GM21423 (cell line): ENCODE data around the gene MRPL17.
A peak's percentile ranks its signal among the peaks of the same experiment; 100 is the strongest.
"Not testable (repeated sequence)": the region's sequence is repeated elsewhere in the genome, so short reads cannot be mapped to it uniquely, and the experiment has no call there.

ENCODE experiments used
- ATAC-seq: cut with Tn5 transposase; IDR thresholded peaks from one replicate; pipeline ENCODE4 v1.9.1; 2021; ENCODE audit warnings: mild to moderate bottlenecking, moderate library complexity; ENCODE audit not compliant: unreplicated experiment

MRPL17 gene

DNA sequence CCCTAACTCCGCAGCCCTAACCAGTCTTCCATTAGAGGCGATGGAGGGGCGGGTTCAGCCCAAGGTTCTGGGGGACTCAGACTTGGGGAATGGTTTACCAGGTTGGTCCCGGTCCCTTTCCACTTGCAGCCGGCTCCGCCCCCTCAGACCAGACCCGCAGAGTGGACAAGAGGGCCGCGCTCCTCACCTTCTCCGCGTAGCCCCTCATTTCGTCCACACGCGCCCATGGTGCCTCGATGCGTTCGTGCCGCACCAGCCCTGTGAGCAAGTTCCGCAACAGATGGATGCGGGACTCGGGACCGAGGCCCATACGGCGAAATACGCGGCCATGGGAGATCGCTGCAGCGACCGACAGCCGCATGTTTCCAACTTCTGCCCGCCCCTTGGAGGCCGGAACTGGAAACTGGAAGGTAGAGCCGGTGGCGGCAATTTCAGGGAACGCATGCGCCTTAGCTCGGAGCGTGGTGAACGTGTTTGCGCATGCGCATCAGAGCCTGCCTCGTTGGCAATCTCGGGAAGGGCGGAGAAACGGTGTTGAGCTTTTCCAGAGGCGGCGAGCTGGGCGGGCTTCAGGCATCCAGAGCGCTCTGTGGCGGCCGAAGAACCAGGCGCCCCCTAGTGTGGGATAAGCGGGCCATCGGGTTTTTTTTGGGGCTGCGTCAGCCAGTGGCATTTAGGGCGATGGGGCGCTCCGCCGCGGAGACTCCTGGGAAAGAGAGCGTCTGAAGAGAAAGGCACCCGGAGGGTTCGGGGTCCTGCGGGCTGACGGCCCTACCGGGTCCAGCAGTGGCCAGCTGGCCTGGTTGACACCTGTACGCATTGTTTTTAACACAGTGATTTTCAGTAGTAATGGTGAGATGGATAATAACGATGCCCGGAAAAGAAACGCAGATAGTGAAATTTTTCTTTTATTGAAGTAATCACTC lies at the start of gene MRPL17:
Gene MRPL17 (minus strand): TSS at position 405 of the 926 bp plus-strand sequence. CDS start 44 bp downstream, at position 361.
- peak; percentile 93 for ATAC-seq

DNA sequence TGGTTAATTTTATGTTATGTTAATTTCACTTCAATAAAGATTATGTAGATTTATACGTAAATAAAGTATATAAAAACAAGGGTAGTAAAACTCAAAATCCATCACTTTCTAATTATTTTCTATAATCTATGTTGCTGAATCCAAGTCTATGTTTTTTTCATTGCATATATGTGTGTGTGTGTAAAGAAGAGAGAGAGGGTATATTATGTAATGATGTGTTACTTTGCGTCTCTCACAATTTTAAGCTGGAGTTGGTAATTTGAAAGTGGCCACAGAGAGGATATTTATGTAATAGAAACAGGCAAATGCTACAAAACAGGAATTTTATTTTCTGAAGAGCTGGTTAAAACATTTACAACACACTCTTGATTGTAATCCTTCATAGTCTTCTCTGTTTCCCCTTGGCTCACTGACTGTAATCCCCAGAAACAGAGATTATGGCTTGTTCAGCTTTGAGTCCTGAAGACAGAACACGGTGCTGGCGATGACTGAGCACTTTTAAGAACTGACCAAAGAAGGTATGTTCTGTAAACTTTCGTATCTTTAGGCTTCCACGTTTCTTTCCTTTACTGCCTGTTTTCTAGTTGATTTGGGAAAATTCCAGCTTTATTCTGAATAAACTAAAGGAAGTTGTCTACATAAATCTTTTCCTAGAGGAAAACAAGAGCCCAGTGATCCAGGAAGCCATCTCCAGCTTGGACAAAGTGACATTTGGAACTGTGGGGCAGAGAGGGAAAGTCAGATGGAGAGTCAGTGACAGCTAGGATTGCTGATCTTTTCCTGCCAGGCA lies 45.0 kb upstream of the MRPL17 start:
- no peak for ATAC-seq

DNA sequence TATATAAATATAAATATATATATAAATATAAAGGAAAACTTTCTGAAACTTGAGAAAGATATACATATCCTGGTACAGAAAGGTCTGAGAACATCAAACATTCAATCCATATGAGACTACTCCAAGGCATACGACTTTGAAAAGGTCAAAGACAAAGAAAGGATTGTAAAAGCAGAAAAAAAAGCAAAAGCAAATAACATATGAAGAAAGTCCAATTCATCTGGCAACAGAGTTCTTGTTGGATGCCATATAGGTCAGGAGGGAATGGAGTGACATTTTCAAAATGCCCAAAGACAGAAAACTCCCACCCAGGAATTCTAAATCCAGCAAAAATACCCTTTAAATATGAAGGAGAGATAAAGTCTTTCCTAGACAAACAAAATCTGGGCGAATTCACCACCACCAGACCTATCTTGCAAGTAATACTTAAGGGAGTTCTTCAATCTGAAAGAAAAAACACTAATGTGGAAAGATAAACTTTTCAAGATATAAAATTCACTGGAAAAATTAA lies 42.3 kb upstream of the MRPL17 start:
- ATAC-seq, result no peak

DNA sequence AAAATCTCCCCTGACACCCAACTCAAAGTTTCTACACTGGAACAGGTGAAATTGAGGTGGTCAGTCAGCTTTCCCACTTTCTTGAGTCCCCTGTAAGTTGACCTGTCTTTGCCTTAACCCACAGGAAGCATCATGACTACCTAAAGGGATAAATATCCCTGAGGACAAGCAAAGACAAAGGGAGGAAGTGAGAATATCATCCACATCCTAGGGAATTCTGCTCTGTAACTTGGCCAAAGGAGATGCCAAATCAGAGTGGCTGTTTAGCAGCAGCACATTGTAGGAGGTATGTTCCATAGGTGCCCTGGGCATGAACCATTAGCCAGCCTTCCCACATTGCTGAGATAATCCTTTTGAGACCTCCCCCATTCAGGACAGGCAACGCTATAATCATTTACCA lies 40.9 kb upstream of the MRPL17 start:
- ATAC-seq, result no peak

DNA sequence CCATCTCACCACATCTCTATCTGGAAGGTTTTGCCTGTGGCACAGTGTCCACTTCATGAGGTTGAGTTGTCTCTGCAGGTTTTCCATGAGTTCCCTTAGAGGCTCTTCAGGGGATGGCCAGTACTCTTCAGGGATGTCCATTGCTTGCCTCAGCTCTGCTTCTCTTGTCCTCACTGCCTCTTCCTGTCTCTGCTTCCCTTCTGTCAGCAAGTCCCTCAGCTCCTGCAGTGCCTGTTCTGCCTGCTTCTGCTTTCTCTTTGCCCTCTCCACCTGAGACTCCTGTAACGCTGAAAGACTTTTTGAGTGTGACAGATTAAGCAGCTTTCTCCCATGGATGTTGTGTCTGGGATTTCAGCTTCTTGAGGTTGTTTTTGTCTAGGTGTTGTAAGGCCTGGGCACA lies 38.2 kb upstream of the MRPL17 start:
- ATAC-seq, result no peak

DNA sequence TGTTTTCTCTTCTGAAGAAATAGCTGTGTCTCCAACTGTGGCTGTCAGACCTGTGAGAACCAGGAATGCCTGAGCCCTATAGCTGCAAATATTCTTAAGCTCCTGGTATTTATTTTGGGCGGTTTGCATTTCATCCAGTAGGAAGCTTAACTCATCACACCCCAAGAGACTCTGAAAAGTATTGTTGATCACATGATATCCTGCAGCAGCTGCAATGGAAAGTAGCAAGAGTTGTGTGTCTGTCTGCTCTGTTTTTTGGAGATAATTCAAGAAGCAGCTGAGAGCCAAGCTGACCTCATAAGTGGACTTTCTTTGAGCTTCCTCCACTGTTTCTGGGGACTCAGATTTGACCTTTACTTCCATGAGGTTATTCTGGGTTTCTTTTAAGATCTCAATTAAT lies 36.4 kb upstream of the MRPL17 start:
- no peak for ATAC-seq

DNA sequence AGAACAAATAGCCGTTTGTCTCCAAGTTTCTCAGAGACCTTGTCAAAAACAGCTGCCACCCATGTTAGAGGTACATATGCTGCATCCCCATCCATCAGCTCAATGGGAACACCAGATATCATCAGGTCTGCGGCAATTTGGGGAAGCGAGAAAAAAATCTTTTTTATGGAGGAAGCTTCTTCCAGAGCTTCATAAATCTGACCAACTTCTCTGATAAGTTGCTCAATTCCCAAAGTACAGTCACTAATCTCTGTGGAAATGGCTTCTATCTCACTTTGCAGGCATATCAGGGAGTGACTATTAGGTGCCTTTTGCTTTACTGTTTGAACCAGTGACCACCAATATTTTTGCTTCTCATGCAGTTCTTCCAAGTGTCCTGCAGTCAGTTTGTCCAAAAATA lies 34.3 kb upstream of the MRPL17 start:
- no peak for ATAC-seq

DNA sequence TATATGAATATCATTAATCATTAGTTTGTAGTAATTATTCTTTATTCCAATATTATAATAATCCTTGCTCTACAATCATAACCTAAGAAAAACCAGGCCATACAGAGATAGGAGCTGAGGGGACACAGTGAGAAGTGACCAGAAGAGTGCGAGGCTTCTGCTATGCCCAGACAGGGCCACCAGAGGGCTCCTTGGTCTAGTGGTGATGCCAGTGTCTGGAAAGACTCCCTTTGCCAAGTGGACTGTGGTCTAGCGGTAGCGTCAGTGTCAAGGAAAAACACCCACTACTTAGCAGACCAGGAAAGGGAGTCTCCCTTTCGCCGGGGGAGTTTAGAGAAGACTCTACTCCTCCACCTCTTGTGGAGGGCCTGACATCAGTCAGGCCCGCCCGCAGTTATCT lies 28.4 kb upstream of the MRPL17 start:
- ATAC-seq, result not testable (repeated sequence)

DNA sequence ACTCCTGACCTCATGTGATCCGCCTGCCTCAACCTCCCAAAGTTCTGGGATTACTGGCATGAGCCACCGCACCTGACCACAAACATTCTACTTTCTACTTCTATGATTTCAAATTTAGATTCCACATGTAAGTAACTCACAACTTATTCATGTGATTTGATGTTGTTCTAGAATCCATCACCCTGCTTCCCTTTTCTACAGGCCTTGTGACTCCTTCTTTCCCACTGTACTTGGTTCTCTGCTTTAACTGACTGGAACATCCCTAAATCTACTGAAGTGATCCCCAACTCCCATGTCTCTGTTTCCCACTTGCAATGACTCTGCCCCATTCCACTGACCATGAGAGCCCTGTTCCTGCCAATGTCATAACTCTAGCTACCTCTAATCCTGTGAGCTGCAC lies 25.7 kb upstream of the MRPL17 start:
- ATAC-seq, result no peak

DNA sequence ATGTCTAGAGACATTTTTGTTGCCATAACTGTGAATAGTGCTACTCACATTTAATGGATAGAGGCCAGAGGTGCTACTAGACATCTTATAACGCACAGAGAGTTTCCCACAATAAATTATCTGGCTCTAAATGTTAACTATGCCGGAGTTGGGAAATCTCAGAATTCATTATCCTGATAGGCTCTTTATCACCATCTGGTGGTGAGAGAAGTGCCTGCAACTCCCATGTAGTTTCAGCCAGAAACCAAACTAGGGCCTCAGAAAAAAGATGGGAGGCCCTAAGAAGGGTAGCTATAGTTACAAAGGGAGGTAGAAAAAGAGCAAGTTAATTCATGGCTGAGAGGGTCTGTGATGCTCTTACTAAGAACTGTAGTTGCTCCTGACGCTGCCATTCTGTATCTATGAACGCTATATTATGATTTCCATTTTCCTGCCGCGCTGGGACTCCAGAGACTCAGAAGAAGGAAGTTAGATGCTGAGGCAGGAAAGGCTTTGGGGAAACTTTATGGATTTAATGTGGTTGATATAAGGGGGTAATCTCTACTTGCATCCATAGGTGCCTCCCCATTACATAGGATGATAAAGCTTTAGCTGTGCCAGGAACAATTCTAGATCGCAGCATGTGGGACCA lies 22.9 kb upstream of the MRPL17 start:
- no peak for ATAC-seq

DNA sequence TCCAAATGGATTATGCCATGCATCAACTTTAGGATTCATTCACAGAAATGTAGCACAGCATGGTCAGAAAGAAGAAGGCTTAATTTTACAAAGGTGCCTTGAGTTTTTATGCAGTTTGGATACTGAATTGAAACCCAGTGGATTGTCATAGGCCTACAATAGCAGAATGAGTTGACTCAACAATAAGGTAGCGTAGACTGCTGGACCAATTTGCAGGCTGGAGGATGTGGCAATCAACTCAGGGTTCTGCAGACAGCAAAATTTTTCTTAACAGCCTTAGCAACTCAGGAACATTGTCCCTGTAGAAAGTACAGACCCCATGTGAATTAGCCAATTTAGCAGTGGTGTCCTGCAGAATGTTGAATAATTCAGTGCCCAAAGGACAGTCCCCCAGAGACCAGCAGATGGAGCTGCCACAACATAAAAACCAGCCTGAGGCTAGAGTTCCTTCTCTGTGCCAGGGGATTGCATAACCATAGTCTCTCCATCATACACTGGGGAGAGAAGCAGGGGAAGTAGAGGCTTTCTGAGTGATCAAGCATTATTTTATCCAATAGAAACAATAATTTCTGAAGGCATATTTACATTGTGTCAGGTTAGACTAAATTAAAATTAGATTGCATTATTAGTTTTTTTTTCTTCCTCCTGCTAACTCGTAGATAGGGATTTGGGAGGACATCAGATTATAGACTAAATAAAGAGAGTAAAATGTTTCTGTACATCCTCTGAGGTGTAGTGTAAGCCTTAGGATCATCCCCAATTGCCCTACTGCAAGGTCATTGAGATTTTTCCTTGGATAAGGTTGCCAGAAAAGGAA lies 20.3 kb upstream of the MRPL17 start:
- no peak for ATAC-seq

DNA sequence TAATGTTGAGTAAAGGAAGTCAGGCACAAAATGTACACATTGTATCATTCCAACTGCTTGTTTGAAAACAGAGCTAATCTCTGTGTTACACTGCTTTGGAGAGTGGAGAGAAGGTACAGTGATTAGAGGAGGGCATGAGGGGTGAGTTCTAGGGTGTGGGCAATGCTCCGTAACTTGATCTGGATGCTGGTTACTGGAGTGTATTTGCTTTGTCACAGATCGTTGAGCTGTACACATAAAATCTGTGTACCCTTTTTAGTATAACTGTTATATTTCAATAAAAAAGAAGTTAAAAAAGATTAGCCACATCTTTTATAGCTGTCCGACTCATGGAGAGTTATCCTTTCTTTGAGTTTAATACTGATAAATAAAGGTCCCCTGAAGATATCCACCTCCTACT lies 18.8 kb upstream of the MRPL17 start:
- not testable (repeated sequence) for ATAC-seq

DNA sequence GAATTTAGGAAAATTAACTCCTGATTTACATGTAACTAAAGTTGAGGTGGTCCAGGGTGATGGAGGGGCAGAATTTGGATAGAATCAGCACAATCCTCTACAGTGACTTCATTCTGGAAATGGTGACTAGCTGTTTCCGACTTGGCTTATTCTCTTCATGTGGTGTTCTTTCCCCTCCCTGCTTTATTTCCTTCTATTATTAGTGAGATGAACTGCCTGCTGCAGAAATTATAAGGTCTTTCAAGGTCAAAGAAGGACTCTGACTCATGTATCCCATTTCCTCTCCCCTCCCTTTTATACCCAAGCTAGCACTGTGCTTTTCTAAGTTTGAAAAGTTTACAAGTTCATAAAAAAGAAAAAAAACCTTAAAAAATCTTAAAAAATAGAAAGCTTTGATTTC lies 12.2 kb upstream of the MRPL17 start:
- no peak for ATAC-seq

DNA sequence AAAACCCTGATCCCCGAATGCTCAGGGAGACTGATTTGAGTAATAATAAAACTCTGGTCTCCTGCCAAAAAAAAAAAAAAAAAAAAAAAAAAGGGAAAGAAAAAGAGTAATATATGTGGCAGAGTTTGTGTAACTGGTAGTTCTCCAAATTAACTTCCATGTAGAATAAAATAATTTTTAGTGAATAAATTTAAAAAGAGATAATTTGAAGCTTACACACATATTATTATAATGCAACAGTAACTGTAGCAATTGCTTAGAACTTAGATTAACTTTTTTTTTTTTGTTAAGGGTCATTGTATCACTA lies 11.0 kb upstream of the MRPL17 start:
- ATAC-seq, result no peak

DNA sequence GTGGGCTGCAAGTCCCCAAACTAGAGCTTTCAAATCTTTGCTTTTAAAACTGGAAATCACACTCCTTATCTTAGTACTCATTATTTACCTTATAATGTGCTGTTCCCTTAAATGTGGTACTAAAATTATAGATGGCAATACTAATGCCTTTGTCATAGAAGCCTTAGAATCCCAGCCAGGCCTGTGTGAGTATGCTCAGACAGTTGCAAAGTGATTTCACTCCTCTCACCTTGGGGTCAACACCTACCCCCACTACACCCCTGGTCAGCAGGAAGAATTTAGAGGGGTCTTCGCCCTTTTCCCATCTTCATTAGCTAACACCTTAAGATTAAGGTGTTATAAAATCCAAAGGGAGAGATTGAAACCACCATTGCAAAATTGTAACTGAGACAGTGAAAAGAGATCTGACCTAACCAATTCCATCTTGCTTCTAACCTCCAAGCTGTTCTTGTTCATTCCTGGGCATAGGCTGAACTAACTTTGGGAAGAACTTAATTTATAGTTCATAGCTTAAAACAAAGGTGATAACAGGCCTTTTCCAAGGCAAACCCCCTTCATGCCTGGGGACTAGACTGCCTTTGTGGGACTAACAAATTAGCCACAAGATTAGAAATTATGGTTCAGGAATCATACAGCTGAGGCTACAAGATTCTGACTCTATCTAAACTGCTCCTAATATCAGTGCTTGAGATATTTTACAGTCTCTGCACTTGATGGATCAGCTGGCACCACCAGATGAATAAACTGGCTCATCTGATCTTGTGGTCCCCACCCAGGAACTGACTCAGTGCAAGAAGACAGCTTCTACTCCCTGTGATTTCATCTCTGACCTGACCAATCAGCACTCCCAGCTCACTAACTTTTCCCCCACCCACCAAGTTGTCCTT lies 10.4 kb upstream of the MRPL17 start:
- no peak for ATAC-seq

DNA sequence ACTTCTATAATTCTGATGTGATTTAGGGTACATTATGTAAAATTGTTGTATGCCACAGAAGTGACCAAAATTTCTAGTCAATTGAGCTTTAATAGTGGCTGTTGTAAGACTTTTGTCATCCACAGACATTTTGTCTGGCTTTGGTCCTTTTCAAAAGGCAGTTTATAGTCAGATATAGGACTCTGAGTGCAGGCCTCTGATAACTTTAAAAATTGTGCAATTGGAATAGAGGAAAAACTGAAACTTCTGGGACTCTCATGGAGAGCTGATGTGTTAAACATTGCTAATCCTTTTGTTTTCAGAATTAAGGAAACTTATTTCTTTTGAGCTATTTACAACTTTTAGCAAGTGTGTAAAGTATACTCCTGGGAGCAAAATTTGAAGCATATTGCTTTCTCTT lies 9.0 kb upstream of the MRPL17 start:
- no peak for ATAC-seq

DNA sequence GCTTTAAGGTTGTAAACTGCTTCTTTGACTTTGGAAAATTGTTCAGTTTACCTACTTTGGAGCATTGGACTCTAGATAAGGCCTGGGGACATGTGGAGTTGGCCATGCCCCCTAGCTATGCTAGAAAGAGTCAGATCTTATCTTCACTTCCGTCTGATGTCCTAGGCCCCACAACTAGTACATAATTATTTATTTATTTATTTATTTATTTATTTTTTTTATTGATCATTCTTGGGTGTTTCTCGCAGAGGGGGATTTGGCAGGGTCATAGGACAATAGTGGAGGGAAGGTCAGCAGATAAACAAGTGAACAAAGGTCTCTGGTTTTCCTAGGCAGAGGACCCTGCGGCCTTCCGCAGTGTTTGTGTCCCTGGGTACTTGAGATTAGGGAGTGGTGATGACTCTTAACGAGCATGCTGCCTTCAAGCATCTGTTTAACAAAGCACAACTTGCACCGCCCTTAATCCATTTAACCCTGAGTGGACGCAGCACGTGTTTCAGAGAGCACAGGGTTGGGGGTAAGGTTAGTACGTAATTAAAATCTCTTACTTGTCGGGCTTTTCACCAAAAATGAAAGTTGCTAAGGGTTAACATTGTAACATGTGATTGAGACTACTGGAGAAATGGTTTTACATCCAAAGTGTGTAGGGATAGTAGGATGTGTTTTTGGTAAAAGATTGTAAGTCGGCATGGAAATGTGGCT lies 7.4 kb upstream of the MRPL17 start:
- ATAC-seq, result not testable (repeated sequence)

DNA sequence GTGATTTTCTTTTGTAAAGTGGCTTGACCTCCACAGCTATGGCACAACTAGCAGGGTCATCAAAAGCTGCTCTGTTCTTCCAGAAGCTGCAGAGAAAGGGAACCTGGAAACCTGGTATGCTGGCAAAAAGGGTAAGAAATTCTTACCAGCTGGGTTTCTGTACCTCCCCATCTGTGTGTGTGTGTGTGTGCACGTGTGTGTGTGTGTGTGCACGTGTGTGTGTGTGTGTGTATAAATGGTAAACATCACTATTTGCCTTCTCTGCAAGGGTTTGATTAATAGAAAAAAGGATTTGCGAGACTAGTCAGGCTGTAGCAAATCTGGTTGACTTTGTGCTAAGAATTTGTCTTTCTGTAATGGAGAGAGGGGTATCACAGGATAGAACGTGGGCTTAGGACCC lies 4.7 kb upstream of the MRPL17 start:
- ATAC-seq, result no peak

DNA sequence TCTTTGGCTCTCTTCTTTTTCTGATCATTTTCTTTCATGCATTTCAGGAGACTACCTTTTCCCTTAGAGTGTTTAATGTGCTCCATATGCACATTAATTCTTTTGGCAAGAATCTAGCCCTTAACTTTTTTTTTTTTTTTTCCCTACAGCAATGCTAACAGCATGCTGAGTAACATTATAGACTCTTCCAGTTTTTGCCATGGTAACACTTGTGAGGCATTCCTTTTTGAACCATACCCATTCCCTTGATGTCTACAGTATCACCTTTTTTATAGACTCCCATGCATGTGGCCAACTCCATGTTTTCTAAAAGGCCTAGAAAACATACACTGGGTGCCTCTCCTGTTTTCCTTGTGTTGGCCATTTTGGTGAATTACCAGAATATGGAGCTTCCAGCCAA lies 2.9 kb upstream of the MRPL17 start:
- ATAC-seq, result no peak
